Stimulated activated naive B cell treated with anti-CD40 and anti-IgM and Interleukin-4, amounts not matched to agents 10 μg/mL and 1 μg/mL and 100 μg/mL, for 72 hours (primary cell): Measurements from ENCODE around the gene ZSCAN12.

ENCODE experiments used
- ATAC-seq, 2 donors: fragments of 150-1000 bp; cut with Tn5 transposase; replicated peaks; 2 replicates each; pipeline ENCODE4 v1.10.0; 2021; ENCODE audit warnings: moderate library complexity in 1 of 2
- DNase-seq: peaks from one replicate; pipeline ENCODE4 v3.0.0; 2021
- H3K27ac Mint-ChIP-seq: one replicate; pipeline ENCODE4 v1.8.0; 2022; ENCODE audit warnings: mild to moderate bottlenecking, mixed read lengths
- H3K27me3 Mint-ChIP-seq, 2 donors: one replicate each; pipeline ENCODE4 v1.8.0; 2022; ENCODE audit warnings: mixed read lengths in 2 of 2
- H3K36me3 Mint-ChIP-seq, 2 donors: one replicate each; pipeline ENCODE4 v1.8.0; 2022; ENCODE audit warnings: mixed read lengths in 2 of 2, mild to moderate bottlenecking in 1 of 2
- H3K4me1 Mint-ChIP-seq, 2 donors: one replicate each; pipeline ENCODE4 v1.8.0; 2022; ENCODE audit warnings: mixed read lengths in 2 of 2, mild to moderate bottlenecking in 1 of 2
- H3K4me3 Mint-ChIP-seq, 2 donors: one replicate each; pipeline ENCODE4 v1.8.0; 2022; ENCODE audit warnings: mild to moderate bottlenecking in 2 of 2, mixed read lengths in 2 of 2, moderate library complexity in 1 of 2
- H3K9me3 Mint-ChIP-seq, 2 donors: one replicate each; pipeline ENCODE4 v1.8.0; 2022; ENCODE audit warnings: mixed read lengths in 2 of 2, mild to moderate bottlenecking in 1 of 2

ZSCAN12 gene

GRCh38 chr6:28354688-28355554 is 44.6 kb downstream of the ZSCAN12 start:
- Mint-ChIP-seq H3K36me3 (peaks cover 1 to 11% of the 10 kb centered on the region in 2 donors), H3K4me3 (peak overlapping the region in 1 of 2 donors; percentile 89), H3K9me3 (peaks cover 0 to 2% of the 10 kb centered on the region in 2 donors), H3K27ac (no peak overlapping the region), H3K27me3 (no peaks in the 10 kb centered on the region), H3K4me1 (peaks cover 16 to 57% of the 10 kb centered on the region in 2 donors)
- no peak for DNase-seq
- ATAC-seq: no peak

- ATAC-seq: no peak
- DNase-seq: no peak
- Mint-ChIP-seq H3K27ac (no peak overlapping the region), H3K36me3 (peaks cover 4 to 9% of the 10 kb centered on the region in 2 donors), H3K4me1 (peaks cover 17 to 57% of the 10 kb centered on the region in 2 donors), H3K4me3 (no peak overlapping the region), H3K27me3 (no peaks in the 10 kb centered on the region), H3K9me3 (peaks cover 0 to 2% of the 10 kb centered on the region in 2 donors)
These were observed 45.4 kb downstream of the ZSCAN12 start for GRCh38 chr6:28353981-28354676.

GRCh38 chr6:28353356-28353755 is 46.2 kb downstream of the ZSCAN12 start:
- Mint-ChIP-seq H3K36me3 (peaks cover 4 to 8% of the 10 kb centered on the region in 2 donors), H3K9me3 (peaks cover 0 to 2% of the 10 kb centered on the region in 2 donors), H3K4me1 (peaks cover 17 to 57% of the 10 kb centered on the region in 2 donors), H3K27ac (no peak overlapping the region), H3K27me3 (no peaks in the 10 kb centered on the region), H3K4me3 (no peak overlapping the region)
- ATAC-seq (no peak), DNase-seq (no peak)

GRCh38 chr6:28351493-28351925 is 48.0 kb downstream of the ZSCAN12 start:
- Mint-ChIP-seq H3K27me3 (peaks cover 0 to 5% of the 10 kb centered on the region in 2 donors), H3K4me1 (peaks cover 17 to 49% of the 10 kb centered on the region in 2 donors), H3K4me3 (peak overlapping the region; percentile 4 to 34), H3K27ac (no peak overlapping the region), H3K9me3 (peaks cover 0 to 2% of the 10 kb centered on the region in 2 donors), H3K36me3 (peaks cover 2 to 8% of the 10 kb centered on the region in 2 donors)
- no peak for ATAC-seq
- DNase-seq: no peak

- peak overlapping the region in 1 of 2 donors; percentile 95 for H3K4me3 Mint-ChIP-seq
- peaks cover 2 to 8% of the 10 kb centered on the region in 2 donors for H3K36me3 Mint-ChIP-seq
- no peak overlapping the region for H3K27ac Mint-ChIP-seq
- no peak for ATAC-seq
- peaks cover 0 to 5% of the 10 kb centered on the region in 2 donors for H3K27me3 Mint-ChIP-seq
- peaks cover 0 to 2% of the 10 kb centered on the region in 2 donors for H3K9me3 Mint-ChIP-seq
- H3K4me1 Mint-ChIP-seq: peaks cover 14 to 45% of the 10 kb centered on the region in 2 donors
- DNase-seq: no peak
These were observed 48.5 kb downstream of the ZSCAN12 start for GRCh38 chr6:28351087-28351486.

- Mint-ChIP-seq H3K9me3 (peaks cover 0 to 2% of the 10 kb centered on the region in 2 donors), H3K27ac (peak within 1 kb of the TSS; percentile 97), H3K4me3 (peak within 1 kb of the TSS; percentile 95 to 99), H3K36me3 (peaks cover 2 to 8% of the 10 kb centered on the region in 2 donors), H3K27me3 (peaks cover 0 to 5% of the 10 kb centered on the region in 2 donors), H3K4me1 (peaks cover 9 to 35% of the 10 kb centered on the region in 2 donors)
- ATAC-seq (peak; percentile 100), DNase-seq (peak; percentile 76)
These were observed 49.4 kb downstream of the ZSCAN12 start, which contains the start of gene ZKSCAN3 for GRCh38 chr6:28349892-28350737. ZKSCAN3 (plus strand) TSS chr6:28349947; CDS start chr6:28359587, 9,640 bp downstream.

GRCh38 chr6:28349344-28349891 is 50.1 kb downstream of the ZSCAN12 start:
- H3K27me3 Mint-ChIP-seq: peaks cover 3 to 6% of the 10 kb centered on the region in 2 donors
- peaks cover 9 to 35% of the 10 kb centered on the region in 2 donors for H3K4me1 Mint-ChIP-seq
- H3K4me3 Mint-ChIP-seq: peak overlapping the region; percentile 95 to 99
- peak overlapping the region; percentile 97 for H3K27ac Mint-ChIP-seq
- no peak for DNase-seq
- H3K9me3 Mint-ChIP-seq: peaks cover 0 to 2% of the 10 kb centered on the region in 2 donors
- peaks cover 2 to 8% of the 10 kb centered on the region in 2 donors for H3K36me3 Mint-ChIP-seq
- ATAC-seq: peak; percentile 17 to 20

GRCh38 chr6:28347119-28347518 is 52.4 kb downstream of the ZSCAN12 start:
- no peak for ATAC-seq
- DNase-seq: no peak
- Mint-ChIP-seq H3K9me3 (peaks cover 0 to 2% of the 10 kb centered on the region in 2 donors), H3K4me1 (peaks cover 4 to 18% of the 10 kb centered on the region in 2 donors), H3K36me3 (peaks cover 2 to 3% of the 10 kb centered on the region in 2 donors), H3K4me3 (no peak overlapping the region), H3K27ac (peak overlapping the region; percentile 11), H3K27me3 (peaks cover 6 to 8% of the 10 kb centered on the region in 2 donors)

- ATAC-seq (no peak), DNase-seq (no peak)
- peaks cover 0 to 6% of the 10 kb centered on the region in 2 donors for H3K9me3 Mint-ChIP-seq
- no peak overlapping the region for H3K27ac Mint-ChIP-seq
- no peak overlapping the region for H3K4me3 Mint-ChIP-seq
- H3K36me3 Mint-ChIP-seq: peaks cover 4 to 7% of the 10 kb centered on the region in 2 donors
- peaks cover 0 to 1% of the 10 kb centered on the region in 2 donors for H3K4me1 Mint-ChIP-seq
- H3K27me3 Mint-ChIP-seq: peaks cover 6 to 8% of the 10 kb centered on the region in 2 donors
These were observed 54.3 kb downstream of the ZSCAN12 start for GRCh38 chr6:28345201-28345600.

GRCh38 chr6:28343898-28344677 is 55.5 kb downstream of the ZSCAN12 start:
- H3K9me3 Mint-ChIP-seq: peaks cover 0 to 6% of the 10 kb centered on the region in 2 donors
- H3K27me3 Mint-ChIP-seq: peaks cover 6 to 8% of the 10 kb centered on the region in 2 donors
- H3K4me3 Mint-ChIP-seq: no peak overlapping the region
- H3K27ac Mint-ChIP-seq: no peak overlapping the region
- ATAC-seq (no peak), DNase-seq (no peak)
- peaks cover 3 to 4% of the 10 kb centered on the region in 2 donors for H3K36me3 Mint-ChIP-seq
- H3K4me1 Mint-ChIP-seq: no peaks in the 10 kb centered on the region

GRCh38 chr6:28340310-28341095 is 59.0 kb downstream of the ZSCAN12 start:
- DNase-seq: no peak
- H3K9me3 Mint-ChIP-seq: peaks cover 0 to 6% of the 10 kb centered on the region in 2 donors
- peaks cover 3 to 6% of the 10 kb centered on the region in 2 donors for H3K27me3 Mint-ChIP-seq
- H3K4me1 Mint-ChIP-seq: no peaks in the 10 kb centered on the region
- H3K36me3 Mint-ChIP-seq: peaks cover 3 to 4% of the 10 kb centered on the region in 2 donors
- H3K4me3 Mint-ChIP-seq: no peak overlapping the region
- ATAC-seq: no peak
- no peak overlapping the region for H3K27ac Mint-ChIP-seq

GRCh38 chr6:28337121-28337520 is 62.4 kb downstream of the ZSCAN12 start:
- Mint-ChIP-seq H3K36me3 (peaks cover 3 to 4% of the 10 kb centered on the region in 2 donors), H3K9me3 (peaks cover 0 to 10% of the 10 kb centered on the region in 2 donors), H3K4me1 (peaks cover 10 to 17% of the 10 kb centered on the region in 2 donors), H3K27me3 (no peaks in the 10 kb centered on the region), H3K4me3 (no peak overlapping the region), H3K27ac (no peak overlapping the region)
- no peak for DNase-seq
- ATAC-seq: no peak
